GM18907 (cell line): Measurements from ENCODE around the gene TTLL12.

ENCODE experiments used
- ATAC-seq: cut with Tn5 transposase; IDR thresholded peaks from one replicate; pipeline ENCODE4 v1.9.1; 2021; ENCODE audit warnings: mild to moderate bottlenecking, moderate library complexity; ENCODE audit not compliant: unreplicated experiment

TTLL12 gene

GRCh38 chr22:43174941-43175531 lies 11.9 kb downstream of the TTLL12 start:
- no peak for ATAC-seq

- no peak for ATAC-seq
Measured at GRCh38 chr22:43173976-43174720, 12.8 kb downstream of the TTLL12 start.

DNA sequence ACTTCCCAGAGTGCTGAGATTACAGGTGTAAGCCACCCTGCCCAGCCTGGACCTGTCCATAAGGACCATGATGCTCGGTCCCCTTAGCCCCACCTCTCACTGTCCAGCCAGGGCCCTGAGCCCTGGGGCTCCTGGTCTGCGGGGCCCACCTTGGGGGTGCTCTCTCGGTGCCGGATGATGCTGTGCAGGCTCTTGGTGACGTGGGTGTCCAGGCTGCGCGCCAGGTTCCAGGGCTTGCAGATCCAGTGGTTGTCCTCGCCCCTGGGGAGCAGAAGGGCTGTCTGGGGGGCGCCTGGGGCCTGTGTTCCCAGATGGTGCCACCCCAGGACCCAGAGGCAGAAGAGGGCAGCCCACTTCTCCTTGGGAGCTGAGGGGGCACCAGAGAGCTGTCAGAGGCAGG lies 13.4 kb downstream of the TTLL12 start:
- no peak for ATAC-seq

DNA sequence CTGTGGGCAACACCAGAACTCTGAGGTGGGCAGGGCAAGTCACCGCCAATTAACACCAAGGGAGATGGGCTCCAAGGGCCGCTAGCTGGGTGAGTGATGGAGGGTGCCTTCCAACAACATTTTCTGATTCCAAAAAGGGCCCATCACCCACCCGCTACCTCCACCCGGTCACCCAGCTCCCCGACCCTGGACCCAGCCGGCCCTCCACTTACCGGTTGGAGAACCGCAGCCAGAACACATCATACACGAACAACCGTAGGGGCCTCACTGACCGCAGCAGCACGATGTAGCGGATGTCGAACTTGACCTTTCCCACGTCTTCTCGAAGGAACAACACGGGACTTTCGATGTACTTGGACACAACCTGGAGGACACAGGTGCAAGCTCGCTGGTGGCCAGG lies 14.7 kb downstream of the TTLL12 start:
- ATAC-seq, result no peak

DNA sequence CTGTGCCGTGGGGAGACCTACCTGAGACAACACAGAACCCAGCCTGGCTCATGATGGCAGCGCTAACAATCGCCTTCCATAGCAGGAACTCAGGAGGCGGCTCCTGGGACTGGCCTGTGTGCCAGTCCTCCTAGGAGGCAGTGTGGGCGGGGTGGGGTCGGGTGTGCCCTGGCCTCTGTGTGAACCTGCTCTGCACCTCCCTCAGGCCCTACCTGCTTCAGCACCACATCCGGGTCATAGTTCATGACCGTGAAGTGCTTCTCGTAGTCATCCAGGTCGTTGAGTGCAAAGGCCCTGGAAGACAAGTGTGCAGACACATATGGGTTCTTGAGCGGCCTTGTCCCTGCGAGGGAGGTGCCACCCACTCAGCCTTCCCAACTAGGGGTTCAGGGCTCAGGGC lies 15.3 kb downstream of the TTLL12 start:
- ATAC-seq, result no peak

DNA sequence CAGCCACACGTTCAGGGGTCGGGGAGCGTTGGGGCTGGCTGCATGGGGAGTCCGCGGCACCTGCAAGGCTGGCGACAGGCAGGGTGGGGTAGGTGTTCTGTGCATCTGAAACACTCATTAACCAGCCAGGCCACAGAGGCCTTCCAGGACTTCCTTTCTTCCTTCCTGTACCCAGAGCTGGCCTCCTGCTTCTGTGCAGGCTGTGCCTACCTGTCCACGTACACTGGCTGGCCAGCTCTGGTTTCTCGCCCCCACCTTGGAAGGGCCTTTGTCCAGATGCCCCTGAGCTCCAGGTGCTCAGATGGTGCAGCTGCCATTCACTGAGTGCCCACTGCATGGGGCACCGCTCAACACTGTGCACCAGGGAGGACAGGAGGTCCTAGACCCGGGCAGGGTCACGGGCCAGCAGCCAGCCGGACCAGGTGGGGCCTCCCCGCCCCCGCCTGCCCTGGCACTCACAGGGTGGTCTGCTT lies 15.9 kb downstream of the TTLL12 start:
- ATAC-seq, result no peak

DNA sequence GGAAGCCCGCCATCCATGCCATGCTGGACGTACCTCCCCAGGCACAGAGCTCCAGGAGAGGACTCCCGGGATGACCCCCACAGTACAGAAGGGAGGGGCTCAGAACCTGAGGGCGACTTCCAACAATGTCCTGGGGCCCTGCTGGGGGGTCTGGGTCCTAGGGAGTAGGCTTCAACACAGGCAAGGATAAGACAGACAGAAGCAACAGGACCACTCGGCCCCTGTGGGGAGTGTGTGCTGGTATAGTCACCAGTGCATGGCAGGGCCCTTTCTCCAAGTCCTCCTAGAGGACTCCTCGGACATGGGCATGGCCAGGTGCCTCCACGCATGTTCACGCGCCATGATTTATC lies 16.8 kb downstream of the TTLL12 start:
- no peak for ATAC-seq

DNA sequence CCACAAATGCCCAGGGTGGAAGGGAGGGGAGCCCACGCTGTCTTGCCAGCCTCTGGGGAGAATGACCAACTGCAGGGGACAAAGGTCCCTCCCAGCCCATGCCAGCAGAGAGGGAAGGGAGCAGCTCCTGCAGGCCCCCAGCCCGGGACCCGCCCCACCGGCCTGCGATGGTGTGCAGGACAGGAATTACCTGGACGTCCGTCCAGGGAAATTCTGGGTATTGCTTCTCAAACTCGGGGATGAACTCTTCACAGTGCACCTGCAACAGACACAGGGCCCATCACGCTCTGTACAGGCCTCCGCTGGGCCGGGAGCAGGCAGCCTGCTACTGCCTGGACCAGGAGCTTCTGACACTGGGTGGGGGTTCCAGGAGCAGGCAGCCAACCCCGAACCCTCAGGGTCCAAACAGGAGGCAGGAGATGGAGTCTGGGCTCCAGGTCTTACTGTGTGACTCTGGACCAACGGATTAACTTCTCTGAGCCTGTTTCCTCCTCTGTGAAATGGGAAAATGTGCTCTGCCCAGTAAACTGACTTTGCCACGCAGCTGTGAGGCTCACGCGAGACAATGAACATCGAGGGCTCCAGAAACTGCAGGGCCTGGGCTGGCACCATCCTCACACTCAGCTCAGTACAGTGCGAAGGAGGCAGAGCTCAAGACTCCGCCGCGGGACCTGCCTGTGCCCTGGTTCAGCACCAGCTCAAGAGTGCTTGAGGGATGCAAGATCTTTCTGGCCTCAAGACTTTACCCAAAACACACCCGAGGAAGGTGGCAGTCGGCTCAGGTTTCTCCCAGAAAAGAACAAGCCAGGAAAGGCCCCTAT lies 17.4 kb downstream of the TTLL12 start:
- no peak for ATAC-seq

- no peak for ATAC-seq
Measured at GRCh38 chr22:43168471-43169309, 18.2 kb downstream of the TTLL12 start.

GRCh38 chr22:43167001-43167589 lies 19.8 kb downstream of the TTLL12 start:
- no peak for ATAC-seq

DNA sequence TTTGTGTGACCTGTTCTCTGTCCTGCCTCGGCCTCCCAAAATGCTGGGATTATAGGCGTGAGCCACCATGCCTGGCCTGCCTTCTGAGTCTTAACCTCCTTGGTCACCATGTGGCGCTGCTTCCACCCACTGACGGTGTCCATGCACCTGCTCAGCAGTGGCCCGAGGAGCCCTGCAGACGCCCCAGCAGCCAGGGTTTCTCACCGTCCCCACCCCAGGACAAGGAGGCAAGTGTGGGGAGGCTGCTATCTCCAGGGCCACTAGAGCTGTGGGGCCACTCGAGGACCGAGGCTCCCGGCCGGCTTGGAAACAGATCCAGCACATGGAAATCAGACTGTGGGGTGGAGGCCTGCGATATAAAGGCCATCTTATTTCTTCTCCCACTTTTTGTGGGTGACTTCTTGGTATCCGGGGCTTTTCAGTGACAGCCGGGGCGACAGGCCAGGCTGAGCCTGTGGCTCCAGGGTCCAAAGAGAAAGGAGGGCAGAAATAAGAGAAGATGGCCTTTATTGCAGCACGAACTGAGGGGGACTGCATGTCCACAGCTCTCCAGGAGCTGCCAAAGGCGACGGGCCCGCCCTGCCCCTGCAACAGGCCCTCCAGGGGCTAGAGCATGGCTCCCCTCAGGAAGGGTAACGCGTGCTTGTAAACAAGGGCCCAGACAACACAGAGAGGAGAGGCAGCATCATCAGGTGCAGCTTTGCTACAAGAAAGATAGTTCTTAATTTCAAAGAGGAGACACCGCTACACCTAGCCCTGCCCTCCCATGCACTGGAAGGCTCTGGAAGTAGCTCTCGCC lies 20.6 kb downstream of the TTLL12 start:
- no peak for ATAC-seq

GRCh38 chr22:43164636-43165035 lies 22.3 kb downstream of the TTLL12 start:
- no peak for ATAC-seq

GRCh38 chr22:43163241-43163795 lies 23.6 kb downstream of the TTLL12 start:
- no peak for ATAC-seq

DNA sequence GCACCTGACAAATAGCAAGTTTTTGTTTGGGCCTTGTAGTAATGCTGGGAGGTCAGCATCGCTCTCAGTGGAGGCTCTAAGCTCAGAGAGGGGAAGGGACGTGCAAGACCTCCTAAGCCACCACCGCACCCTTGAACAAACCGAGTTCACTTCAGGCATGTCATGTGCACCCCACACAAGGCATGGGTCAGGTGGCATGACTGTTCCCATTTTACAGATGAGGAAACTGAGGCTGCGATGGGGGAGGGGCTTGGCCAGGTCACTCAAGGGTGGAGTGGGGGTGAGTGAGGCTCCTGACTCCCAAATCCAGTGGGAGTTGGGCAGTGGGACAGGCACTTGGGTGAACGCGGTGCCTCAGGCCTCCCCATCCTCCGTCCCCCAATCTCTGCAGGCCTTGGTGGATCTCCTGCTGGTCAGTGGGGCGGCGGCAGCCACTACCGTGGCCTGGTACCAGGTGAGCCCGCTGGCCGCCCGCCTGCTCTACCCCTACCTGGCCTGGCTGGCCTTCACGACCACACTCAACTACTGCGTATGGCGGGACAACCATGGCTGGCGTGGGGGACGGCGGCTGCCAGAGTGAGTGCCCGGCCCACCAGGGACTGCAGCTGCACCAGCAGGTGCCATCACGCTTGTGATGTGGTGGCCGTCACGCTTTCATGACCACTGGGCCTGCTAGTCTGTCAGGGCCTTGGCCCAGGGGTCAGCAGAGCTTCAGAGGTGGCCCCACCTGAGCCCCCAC lies 24.4 kb downstream of the TTLL12 start:
- no peak for ATAC-seq

DNA sequence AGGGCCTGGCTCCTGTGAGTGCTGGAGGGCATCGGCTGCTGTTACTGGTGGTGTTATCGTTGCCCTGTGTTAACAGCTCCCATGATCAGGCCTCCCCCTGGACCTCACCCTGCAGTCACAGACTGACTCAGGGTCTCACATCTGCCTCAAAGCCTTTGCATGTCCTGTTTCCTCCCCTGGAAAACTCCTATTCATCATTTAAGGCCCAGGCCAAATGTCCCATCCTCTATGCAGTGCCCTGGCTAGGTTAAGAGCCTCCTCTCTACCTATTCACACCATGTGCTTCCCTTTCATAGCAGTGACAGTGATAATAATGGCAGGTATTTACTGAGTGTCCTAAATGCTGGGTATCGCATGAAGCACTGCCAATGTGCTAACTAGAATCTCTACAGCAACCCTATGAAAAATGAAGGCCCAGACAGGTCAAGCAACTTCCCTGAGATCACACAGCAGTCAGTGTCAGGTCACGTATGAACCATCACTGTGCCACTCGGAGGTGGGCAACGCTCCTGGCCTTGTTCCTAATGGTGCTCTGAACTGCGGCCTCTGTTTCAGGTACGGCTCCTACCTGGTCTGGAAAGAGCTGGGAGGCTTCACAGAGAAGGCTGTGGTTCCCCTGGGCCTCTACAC lies 26.3 kb downstream of the TTLL12 start:
- ATAC-seq, result no peak

DNA sequence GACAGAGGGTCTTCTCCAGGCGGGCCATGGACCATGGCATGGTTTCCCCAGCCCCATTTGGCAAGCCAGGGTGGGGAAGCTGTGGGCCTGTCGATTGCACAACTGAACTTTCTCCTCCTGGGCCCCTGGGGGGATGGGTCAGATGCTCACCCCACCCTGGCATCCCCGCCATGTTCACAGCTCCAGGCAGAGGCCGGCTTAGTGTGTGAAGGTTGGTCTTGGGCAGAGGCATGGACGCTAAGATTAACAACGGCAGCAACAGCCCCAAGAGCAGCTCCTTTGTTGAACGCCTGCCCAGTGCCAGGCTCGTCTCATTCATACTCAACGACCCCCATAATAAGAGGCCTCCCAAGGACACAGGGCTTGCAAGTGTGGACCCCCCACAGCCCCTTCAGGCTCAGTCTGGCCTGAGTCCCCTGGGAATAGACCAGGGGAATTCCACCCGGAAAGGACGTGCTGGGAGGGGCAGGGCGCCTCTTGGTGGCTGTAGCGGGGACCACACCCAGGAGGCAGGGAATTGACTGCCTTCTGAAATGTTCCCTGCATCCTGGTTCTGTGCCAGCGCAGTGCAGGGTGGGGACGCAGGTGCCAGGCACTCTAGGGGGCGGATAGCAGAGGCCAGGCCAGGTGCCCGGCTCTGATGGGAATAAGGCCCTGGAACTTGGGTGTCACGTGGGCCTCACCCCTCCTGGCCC lies 27.3 kb downstream of the TTLL12 start:
- no peak for ATAC-seq

- ATAC-seq, result no peak
Measured at GRCh38 chr22:43158778-43159483, 28.0 kb downstream of the TTLL12 start.
